Epithelial cell of proximal tubule (primary cell): ENCODE data around the gene FBXL22. TPM values are rescaled to one million over a fixed set of nuclear protein-coding genes. Genes with fewer than 3 reads are reported as not detected.

Experiments used
- DNase-seq: peaks from one replicate; pipeline ENCODE4 v3.0.0-alpha.2; 2011; ENCODE audit warnings: low read depth
- H3K4me3 ChIP-seq: 2 replicates; pipeline ENCODE4 v1.5.1; 2011; ENCODE audit warnings: low read depth, mild to moderate bottlenecking, low read length
- total RNA-seq: library from RNA; depleted of rRNA; stranded (reverse); fragments of >200 nt; gene quantifications from 2 replicates; pipeline ENCODE4 v1.2.3, GENCODE V29; 2015
- TF ChIP-seq, protein P1 (sequence below): conservative IDR thresholded peaks from 2 replicates; pipeline ENCODE4 v1.5.1; 2012; ENCODE audit warnings: low read depth, mild to moderate bottlenecking, low read length

FBXL22 gene
- total RNA-seq, 1 donor from 2014 or later, result not detected

DNA sequence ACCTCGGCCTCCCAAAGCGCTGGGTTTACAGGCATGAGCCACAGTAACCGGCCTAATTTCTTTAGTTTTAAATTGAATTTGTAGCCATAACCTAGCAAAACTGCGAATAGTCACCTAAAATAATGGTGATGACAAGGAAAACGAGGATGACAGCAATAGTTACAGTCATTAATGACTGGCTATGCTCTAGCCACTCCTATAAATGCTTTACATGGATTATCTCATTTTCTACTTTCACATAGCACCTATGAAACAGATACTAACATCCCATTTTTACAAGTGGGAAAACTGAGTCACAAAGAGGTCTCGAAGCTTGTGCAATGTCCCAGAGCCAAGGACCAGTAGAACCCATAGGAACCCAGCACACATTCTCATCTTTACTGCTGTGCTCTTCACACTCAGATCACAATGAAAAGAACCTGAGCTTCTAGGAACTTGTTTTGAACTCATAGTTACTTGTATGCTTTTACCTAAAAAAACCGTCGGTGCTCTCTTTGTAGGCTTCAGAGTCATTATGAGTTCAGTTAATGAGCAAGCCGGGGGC, 39.4 kb downstream of the FBXL22 start:
- no peak overlapping the region for H3K4me3 ChIP-seq
- DNase-seq, result no peak
- TF ChIP-seq, protein P1, sequence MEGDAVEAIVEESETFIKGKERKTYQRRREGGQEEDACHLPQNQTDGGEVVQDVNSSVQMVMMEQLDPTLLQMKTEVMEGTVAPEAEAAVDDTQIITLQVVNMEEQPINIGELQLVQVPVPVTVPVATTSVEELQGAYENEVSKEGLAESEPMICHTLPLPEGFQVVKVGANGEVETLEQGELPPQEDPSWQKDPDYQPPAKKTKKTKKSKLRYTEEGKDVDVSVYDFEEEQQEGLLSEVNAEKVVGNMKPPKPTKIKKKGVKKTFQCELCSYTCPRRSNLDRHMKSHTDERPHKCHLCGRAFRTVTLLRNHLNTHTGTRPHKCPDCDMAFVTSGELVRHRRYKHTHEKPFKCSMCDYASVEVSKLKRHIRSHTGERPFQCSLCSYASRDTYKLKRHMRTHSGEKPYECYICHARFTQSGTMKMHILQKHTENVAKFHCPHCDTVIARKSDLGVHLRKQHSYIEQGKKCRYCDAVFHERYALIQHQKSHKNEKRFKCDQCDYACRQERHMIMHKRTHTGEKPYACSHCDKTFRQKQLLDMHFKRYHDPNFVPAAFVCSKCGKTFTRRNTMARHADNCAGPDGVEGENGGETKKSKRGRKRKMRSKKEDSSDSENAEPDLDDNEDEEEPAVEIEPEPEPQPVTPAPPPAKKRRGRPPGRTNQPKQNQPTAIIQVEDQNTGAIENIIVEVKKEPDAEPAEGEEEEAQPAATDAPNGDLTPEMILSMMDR, result no peak

DNA sequence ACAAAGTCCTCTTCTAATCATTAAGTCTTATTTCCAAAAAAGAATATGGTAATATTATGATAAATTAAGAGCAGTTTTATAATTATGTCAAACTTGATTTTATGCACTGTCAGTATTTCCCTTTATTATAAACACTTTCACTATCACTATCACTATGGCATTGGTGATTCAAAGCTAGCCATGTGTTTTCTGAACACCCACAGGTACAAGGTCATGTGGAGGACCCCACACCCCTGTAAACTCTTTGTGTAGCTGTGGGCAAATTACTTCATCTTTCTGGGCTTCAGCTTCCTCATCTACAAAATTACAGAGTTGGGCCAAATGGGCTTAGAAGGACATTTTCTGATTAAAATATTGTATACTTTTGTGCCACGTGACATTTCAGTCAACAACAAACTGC, 41.7 kb downstream of the FBXL22 start:
- DNase-seq, result no peak
- no peak overlapping the region for H3K4me3 ChIP-seq
- TF ChIP-seq, protein P1, result no peak

DNA sequence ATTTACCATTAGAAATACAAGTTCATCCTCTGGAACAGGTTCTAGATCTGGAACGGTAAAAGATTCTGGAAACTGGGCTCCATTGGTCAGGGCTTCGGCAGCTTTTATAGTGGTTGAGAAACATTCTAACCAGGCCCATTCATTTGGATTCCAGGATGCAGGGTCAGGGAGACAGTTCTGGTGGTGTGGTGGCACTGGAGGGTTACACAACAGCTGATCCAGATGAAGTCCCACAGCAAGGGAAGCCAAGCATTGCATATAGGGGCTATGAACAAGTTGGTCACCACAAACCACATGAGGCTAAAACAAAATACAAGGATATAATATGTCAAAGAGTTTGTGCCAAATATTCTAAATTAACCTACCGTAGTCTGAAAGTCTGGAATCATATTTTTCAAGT, 43.0 kb downstream of the FBXL22 start:
- TF ChIP-seq, protein P1, result no peak
- no peak for DNase-seq
- no peak overlapping the region for H3K4me3 ChIP-seq

Other genes with a start within 250 kb of the FBXL22 start
- gene CA12, start 215.5 kb upstream of the FBXL22 start, total RNA-seq, result 6.3 and 19.7 TPM in 2 replicates
- gene USP3, start 92.8 kb upstream of the FBXL22 start, total RNA-seq, result 31.4 and 34.2 TPM in 2 replicates
- gene HERC1, start 236.6 kb downstream of the FBXL22 start, total RNA-seq, result 13.5 and 22.3 TPM in 2 replicates